Measurements from ENCODE around the gene SDCCAG8. TPM values are rescaled to one million over a fixed set of nuclear protein-coding genes. Genes with fewer than 3 reads are reported as not detected.

SDCCAG8 gene
- total RNA-seq, 2 donors from 2014 or later = 41.7 to 55.6 TPM

DNA sequence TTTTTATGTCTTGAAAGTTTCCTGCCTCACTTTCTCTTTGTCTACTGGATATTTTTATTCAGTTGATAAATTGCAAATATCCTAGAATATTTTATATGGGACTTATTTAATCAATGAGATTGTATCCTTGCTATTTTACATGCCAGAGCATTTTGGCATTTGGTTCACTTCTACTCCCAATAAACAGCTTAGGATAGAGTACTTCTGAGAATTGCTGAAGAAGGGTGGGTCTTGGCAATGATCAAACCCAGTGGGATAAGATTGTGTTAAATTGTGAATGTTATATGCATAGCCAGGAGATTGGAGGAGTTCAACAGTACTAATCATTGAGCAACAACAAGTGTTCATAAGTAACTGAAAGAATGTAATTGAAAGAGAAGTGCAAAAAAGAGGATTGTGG is 60.1 kb downstream of the SDCCAG8 start:
- Histone ChIP-seq H3K36me3 (no peaks in the 10 kb centered on the region), H3K9me3 (no peaks in the 10 kb centered on the region), H3K4me3 (no peak overlapping the region), H3K4me1 (replicated peaks) (peaks cover 4% of the 10 kb centered on the region), H3K27ac (no peak overlapping the region), H3K27me3 (replicated peaks; ENCODE audit: insufficient read depth) (no peaks in the 10 kb centered on the region)
- DNase-seq (ENCODE audit: low spot score) = no peak
- no peak for TF ChIP-seq POLR2AphosphoS5 (IDR thresholded peaks at IDR 0.05)
- no peak for TF ChIP-seq POLR2A (IDR thresholded peaks at IDR 0.05)
- TF ChIP-seq, protein P1, sequence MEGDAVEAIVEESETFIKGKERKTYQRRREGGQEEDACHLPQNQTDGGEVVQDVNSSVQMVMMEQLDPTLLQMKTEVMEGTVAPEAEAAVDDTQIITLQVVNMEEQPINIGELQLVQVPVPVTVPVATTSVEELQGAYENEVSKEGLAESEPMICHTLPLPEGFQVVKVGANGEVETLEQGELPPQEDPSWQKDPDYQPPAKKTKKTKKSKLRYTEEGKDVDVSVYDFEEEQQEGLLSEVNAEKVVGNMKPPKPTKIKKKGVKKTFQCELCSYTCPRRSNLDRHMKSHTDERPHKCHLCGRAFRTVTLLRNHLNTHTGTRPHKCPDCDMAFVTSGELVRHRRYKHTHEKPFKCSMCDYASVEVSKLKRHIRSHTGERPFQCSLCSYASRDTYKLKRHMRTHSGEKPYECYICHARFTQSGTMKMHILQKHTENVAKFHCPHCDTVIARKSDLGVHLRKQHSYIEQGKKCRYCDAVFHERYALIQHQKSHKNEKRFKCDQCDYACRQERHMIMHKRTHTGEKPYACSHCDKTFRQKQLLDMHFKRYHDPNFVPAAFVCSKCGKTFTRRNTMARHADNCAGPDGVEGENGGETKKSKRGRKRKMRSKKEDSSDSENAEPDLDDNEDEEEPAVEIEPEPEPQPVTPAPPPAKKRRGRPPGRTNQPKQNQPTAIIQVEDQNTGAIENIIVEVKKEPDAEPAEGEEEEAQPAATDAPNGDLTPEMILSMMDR (IDR thresholded peaks at IDR 0.05) = no peak
- intact Hi-C loops (cut with DNase I) = no loop called here

DNA sequence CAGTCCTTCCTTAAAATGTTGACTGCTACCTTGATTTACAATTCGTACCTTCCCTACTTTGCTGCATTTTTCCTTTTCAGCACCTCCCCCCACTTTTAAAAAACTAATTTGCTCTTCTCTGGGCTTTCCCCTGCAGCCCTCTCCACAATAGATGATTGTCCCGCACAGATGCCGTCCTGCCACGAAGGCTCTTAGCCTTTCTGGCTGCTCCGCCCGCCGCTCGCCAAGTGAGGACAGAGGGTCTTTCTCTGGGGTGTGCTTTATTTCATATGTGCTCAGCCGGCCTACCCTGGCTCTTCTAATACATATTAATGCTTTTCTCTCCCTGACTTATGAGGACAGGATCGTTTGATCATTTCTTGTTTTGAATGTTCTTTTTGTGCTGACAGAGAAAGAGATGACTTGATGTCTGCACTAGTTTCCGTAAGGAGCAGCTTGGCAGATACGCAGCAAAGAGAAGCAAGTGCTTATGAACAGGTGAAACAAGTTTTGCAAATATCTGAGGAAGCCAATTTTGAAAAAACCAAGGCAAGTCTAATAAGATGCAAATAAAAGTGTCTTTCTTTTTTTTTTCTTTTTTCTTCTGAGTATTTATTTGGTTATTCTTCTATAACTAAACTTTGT is 60.6 kb downstream of the SDCCAG8 start:
- intact Hi-C loops (cut with DNase I) = no loop called here
- no peak overlapping the region for H3K4me3 ChIP-seq
- no peaks in the 10 kb centered on the region for H3K9me3 ChIP-seq
- 40% methylated on average over 12 of the region's 12 CpGs for WGBS
- H3K27me3 ChIP-seq (replicated peaks; ENCODE audit: insufficient read depth) = no peaks in the 10 kb centered on the region
- no peak overlapping the region for H3K27ac ChIP-seq
- no peaks in the 10 kb centered on the region for H3K36me3 ChIP-seq
- DNase-seq (ENCODE audit: low spot score) = peak; percentile 10
- H3K4me1 ChIP-seq (replicated peaks) = peaks cover 4% of the 10 kb centered on the region
- peak; percentile 52 for TF ChIP-seq POLR2AphosphoS5 (IDR thresholded peaks at IDR 0.05)
- TF ChIP-seq POLR2A (IDR thresholded peaks at IDR 0.05) = no peak

DNA sequence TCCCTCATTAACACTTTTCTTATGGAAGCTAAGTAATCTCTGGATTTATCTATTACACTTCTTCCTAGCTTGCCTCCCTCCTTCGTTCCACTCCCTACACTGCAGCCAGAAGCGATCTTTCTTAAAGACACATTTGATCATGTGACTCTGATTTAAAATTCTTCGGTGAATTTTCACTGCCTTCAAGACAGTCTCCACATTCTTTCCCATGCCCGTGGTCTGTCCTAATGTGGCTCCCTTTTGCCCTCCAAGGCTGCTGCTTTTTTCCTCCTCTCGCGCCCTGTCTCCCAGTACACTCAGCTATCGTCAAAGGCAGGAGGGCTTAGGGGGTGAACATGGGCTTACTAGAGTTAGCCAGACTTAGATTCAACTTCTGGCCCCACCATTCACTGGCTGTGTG is 64.4 kb downstream of the SDCCAG8 start:
- no peaks in the 10 kb centered on the region for H3K36me3 ChIP-seq
- peaks cover 4% of the 10 kb centered on the region for H3K4me1 ChIP-seq (replicated peaks)
- no peaks in the 10 kb centered on the region for H3K9me3 ChIP-seq
- DNase-seq (ENCODE audit: low spot score) = no peak
- 84% methylated on average over 7 of the region's 7 CpGs for WGBS
- no peak overlapping the region for H3K4me3 ChIP-seq
- intact Hi-C loops (cut with DNase I) = loop anchor here (5.0 kb wide), 1 partner anchor 853 kb away; no protein-coding TSS in a partner anchor
- TF ChIP-seq POLR2AphosphoS5 (IDR thresholded peaks at IDR 0.05) = no peak
- no peak for TF ChIP-seq POLR2A (IDR thresholded peaks at IDR 0.05)
- TF ChIP-seq, protein P1 (IDR thresholded peaks at IDR 0.05) = no peak
- H3K27me3 ChIP-seq (replicated peaks; ENCODE audit: insufficient read depth) = no peaks in the 10 kb centered on the region
- H3K27ac ChIP-seq = no peak overlapping the region

DNA sequence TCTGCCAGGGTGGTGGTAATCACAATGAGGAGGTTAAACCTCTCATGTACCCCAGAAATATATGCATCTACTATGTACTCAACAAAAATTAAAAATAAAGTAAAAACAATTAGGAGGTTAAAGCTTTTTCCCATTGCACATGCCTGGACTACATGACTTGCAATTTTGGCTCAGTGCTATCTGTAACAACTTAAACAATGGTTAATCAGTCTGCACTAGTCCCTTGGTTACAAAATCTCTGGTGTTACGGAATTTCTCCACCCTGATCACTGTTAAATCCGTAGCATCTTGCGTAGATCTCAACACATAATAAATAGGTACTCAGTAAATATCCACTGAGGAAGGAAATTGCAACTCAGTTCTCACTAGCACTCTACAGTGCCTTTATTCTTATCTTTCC is 66.5 kb downstream of the SDCCAG8 start:
- Histone ChIP-seq H3K27ac (no peak overlapping the region), H3K4me1 (replicated peaks) (no peaks in the 10 kb centered on the region), H3K36me3 (no peaks in the 10 kb centered on the region), H3K9me3 (no peaks in the 10 kb centered on the region), H3K27me3 (replicated peaks; ENCODE audit: insufficient read depth) (no peaks in the 10 kb centered on the region), H3K4me3 (no peak overlapping the region)
- TF ChIP-seq, protein P1 (IDR thresholded peaks at IDR 0.05) = no peak
- no peak for TF ChIP-seq POLR2A (IDR thresholded peaks at IDR 0.05)
- TF ChIP-seq POLR2AphosphoS5 (IDR thresholded peaks at IDR 0.05) = no peak
- DNase-seq (ENCODE audit: low spot score) = no peak
- intact Hi-C loops (cut with DNase I) = loop anchor here (5.0 kb wide), 1 partner anchor 855 kb away; no protein-coding TSS in a partner anchor
- WGBS = 85% methylated on average over 3 of the region's 3 CpGs

DNA sequence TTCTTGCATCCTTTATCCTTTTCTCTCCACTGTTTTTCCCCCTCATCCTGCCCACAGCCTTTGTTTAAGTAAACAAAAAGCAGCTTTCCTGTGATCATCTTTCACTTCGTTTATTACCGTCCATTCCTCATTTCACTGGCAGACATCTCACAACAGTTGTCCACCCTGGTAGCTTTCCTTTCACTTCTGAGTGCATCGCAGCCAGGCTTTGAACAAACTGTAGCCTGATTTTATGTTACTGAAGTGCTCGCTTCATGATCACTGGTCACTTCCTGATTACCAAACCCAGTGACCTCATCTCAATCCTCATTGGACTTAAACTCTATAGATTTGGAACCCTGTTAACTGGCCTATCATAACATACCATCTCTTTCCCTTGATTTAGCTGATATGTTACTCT is 67.7 kb downstream of the SDCCAG8 start:
- no peak for DNase-seq (ENCODE audit: low spot score)
- no peaks in the 10 kb centered on the region for H3K27me3 ChIP-seq (replicated peaks; ENCODE audit: insufficient read depth)
- no peak overlapping the region for H3K27ac ChIP-seq
- H3K9me3 ChIP-seq = no peaks in the 10 kb centered on the region
- WGBS = 52% methylated on average over 4 of the region's 4 CpGs
- no peaks in the 10 kb centered on the region for H3K4me1 ChIP-seq (replicated peaks)
- TF ChIP-seq, protein P1 (IDR thresholded peaks at IDR 0.05) = no peak
- no peak for TF ChIP-seq POLR2A (IDR thresholded peaks at IDR 0.05)
- TF ChIP-seq POLR2AphosphoS5 (IDR thresholded peaks at IDR 0.05) = no peak
- H3K4me3 ChIP-seq = no peak overlapping the region
- no peaks in the 10 kb centered on the region for H3K36me3 ChIP-seq
- intact Hi-C loops (cut with DNase I) = loop anchor here (5.0 kb wide), 1 partner anchor 856 kb away; no protein-coding TSS in a partner anchor
